Tibial nerve (tissue), 4 donors: ENCODE data around the gene NELFB.

Source experiments
- CTCF ChIP-seq, 5 experiments: fragments of 200-600 bp in 3 of 5; fragments of 450-650 bp in 2 of 5; sonication (generic) in 3 of 5; IDR thresholded peaks; one replicate each; pipeline ENCODE4 v1.5.1; 2016 to 2019; ENCODE audit warnings: antibody characterized with exemption in 5 of 5, mild to moderate bottlenecking in 3 of 5, moderate library complexity in 2 of 5
- EP300 ChIP-seq, 2 donors: sonication (generic); formaldehyde crosslinking; IDR thresholded peaks; one replicate each; pipeline ENCODE4 v1.6.1; 2017; ENCODE audit warnings: antibody characterized with exemption in 2 of 2, mild to moderate bottlenecking in 1 of 2

- TF ChIP-seq CTCF (IDR thresholded peaks at IDR 0.05) (no peak), EP300 (IDR thresholded peaks at IDR 0.05) (no peak)
Observed at GRCh38 chr9:137241490-137242268, 13.4 kb upstream of the NELFB start.
